Mesenchymal stem cell (in vitro differentiated cells and primary cell): ENCODE measurements around the gene SCAPER.
A peak's percentile ranks its signal among the peaks of the same experiment; 100 is the strongest.

ENCODE experiments used
- DNase-seq: peaks from one replicate; pipeline ENCODE4 v3.0.0-alpha.2; 2013
- H2AFZ ChIP-seq: one replicate; pipeline ENCODE4 v1.6.1; 2013; ENCODE audit warnings: low read depth, mild to moderate bottlenecking, control low read depth, inconsistent platforms, low read length, moderate library complexity
- H2AK5ac ChIP-seq: 2 replicates; pipeline ENCODE4 v1.6.1; 2013; ENCODE audit warnings: low read length, moderate library complexity, mild to moderate bottlenecking, inconsistent platforms; ENCODE audit not compliant: severe bottlenecking
- H2BK120ac ChIP-seq: one replicate; pipeline ENCODE4 v1.6.1; 2013; ENCODE audit warnings: low read depth, mild to moderate bottlenecking, inconsistent platforms, low read length, moderate library complexity
- H2BK12ac ChIP-seq, 2 experiments: one replicate each; pipeline ENCODE4 v1.6.1; 2013; ENCODE audit warnings: inconsistent platforms in 2 of 2, low read length in 2 of 2, mild to moderate bottlenecking in 2 of 2, moderate library complexity in 2 of 2, control low read depth in 1 of 2
- H2BK15ac ChIP-seq: one replicate; pipeline ENCODE4 v1.6.1; 2013; ENCODE audit warnings: mild to moderate bottlenecking, low read depth, inconsistent platforms; ENCODE audit not compliant: poor library complexity, severe bottlenecking
- H2BK5ac ChIP-seq: 2 replicates; pipeline ENCODE4 v1.6.1; 2013; ENCODE audit warnings: low read depth, mild to moderate bottlenecking, low read length, control low read depth, inconsistent platforms; ENCODE audit not compliant: poor library complexity, severe bottlenecking
- H3K14ac ChIP-seq, 2 experiments: one replicate each; pipeline ENCODE4 v1.6.1; 2013; ENCODE audit warnings: inconsistent platforms in 2 of 2, low read length in 2 of 2, control low read depth in 1 of 2, mild to moderate bottlenecking in 1 of 2, moderate library complexity in 1 of 2
- H3K18ac ChIP-seq, 2 experiments: one replicate each; pipeline ENCODE4 v1.6.1; 2013; ENCODE audit warnings: inconsistent platforms in 2 of 2, low read length in 2 of 2, control low read depth in 1 of 2, low read depth in 1 of 2, mild to moderate bottlenecking in 1 of 2
- H3K23ac ChIP-seq, 2 experiments: one replicate each; pipeline ENCODE4 v1.6.1; 2013; ENCODE audit warnings: inconsistent platforms in 2 of 2, low read length in 2 of 2, mild to moderate bottlenecking in 2 of 2, moderate library complexity in 2 of 2, control low read depth in 1 of 2
- H3K27ac ChIP-seq: 2 replicates; pipeline ENCODE4 v1.5.1; 2013; ENCODE audit warnings: mild to moderate bottlenecking, moderate library complexity, low read length, control low read depth, inconsistent platforms; ENCODE audit not compliant: poor library complexity, severe bottlenecking
- H3K27me3 ChIP-seq, 2 experiments: 2 replicates each; pipeline versions ENCODE4 v1.6.1 to v1.7.0; 2013; ENCODE audit warnings: low read length in 2 of 2, mild to moderate bottlenecking in 2 of 2, moderate library complexity in 2 of 2, control low read depth in 1 of 2, inconsistent platforms in 1 of 2; ENCODE audit not compliant: control insufficient read depth in 1 of 2, insufficient read depth in 1 of 2
- H3K36me3 ChIP-seq, 2 experiments: 2 replicates each; pipeline versions ENCODE4 v1.6.1 to v1.7.0; 2013; ENCODE audit warnings: low read length in 2 of 2, control low read depth in 1 of 2, inconsistent platforms in 1 of 2, low read depth in 1 of 2, mild to moderate bottlenecking in 1 of 2; ENCODE audit not compliant: insufficient read depth in 2 of 2, control insufficient read depth in 1 of 2
- H3K4ac ChIP-seq, 2 experiments: one replicate each; pipeline ENCODE4 v1.6.1; 2013; ENCODE audit warnings: inconsistent platforms in 2 of 2, low read length in 2 of 2, mild to moderate bottlenecking in 2 of 2, moderate library complexity in 2 of 2, control low read depth in 1 of 2, low read depth in 1 of 2
- H3K4me1 ChIP-seq: 2 replicates; pipeline ENCODE4 v1.6.1; 2013; ENCODE audit warnings: low read depth, low read length, control low read depth; ENCODE audit not compliant: control insufficient read depth, insufficient read depth
- H3K4me2 ChIP-seq: 2 replicates; pipeline ENCODE4 v1.6.1; 2013; ENCODE audit warnings: low read length, mild to moderate bottlenecking, inconsistent platforms; ENCODE audit not compliant: poor library complexity, severe bottlenecking
- H3K4me3 ChIP-seq, 2 experiments: 2 replicates each; pipeline versions ENCODE4 v1.5.1 to v1.7.0; 2013; ENCODE audit warnings: low read length in 2 of 2, mild to moderate bottlenecking in 2 of 2, control low read depth in 1 of 2, low read depth in 1 of 2; ENCODE audit not compliant: insufficient read depth in 1 of 2
- H3K79me1 ChIP-seq: replicated peaks from 2 replicates; pipeline ENCODE4 v1.6.1; 2013; ENCODE audit warnings: mild to moderate bottlenecking, control low read depth, low read length, inconsistent platforms; ENCODE audit not compliant: poor library complexity, severe bottlenecking
- H3K9ac ChIP-seq: 2 replicates; pipeline ENCODE4 v1.7.0; 2013; ENCODE audit warnings: mild to moderate bottlenecking, low read length, moderate library complexity
- H3K9me3 ChIP-seq: 2 replicates; pipeline ENCODE4 v1.7.0; 2013; ENCODE audit warnings: mild to moderate bottlenecking, low read length; ENCODE audit not compliant: control insufficient read depth
- H4K8ac ChIP-seq: one replicate; pipeline ENCODE4 v1.6.1; 2013; ENCODE audit warnings: inconsistent platforms, mild to moderate bottlenecking, low read length, moderate library complexity
- H4K91ac ChIP-seq: one replicate; pipeline ENCODE4 v1.6.1; 2013; ENCODE audit warnings: mild to moderate bottlenecking, low read length, inconsistent platforms
- WGBS: methylation state at CpG from one replicate; pipeline ENCODE4 v1.1.7; 2013; ENCODE audit warnings: mixed read lengths; 5-methylcytosine and 5-hydroxymethylcytosine counted together

The SCAPER gene

DNA sequence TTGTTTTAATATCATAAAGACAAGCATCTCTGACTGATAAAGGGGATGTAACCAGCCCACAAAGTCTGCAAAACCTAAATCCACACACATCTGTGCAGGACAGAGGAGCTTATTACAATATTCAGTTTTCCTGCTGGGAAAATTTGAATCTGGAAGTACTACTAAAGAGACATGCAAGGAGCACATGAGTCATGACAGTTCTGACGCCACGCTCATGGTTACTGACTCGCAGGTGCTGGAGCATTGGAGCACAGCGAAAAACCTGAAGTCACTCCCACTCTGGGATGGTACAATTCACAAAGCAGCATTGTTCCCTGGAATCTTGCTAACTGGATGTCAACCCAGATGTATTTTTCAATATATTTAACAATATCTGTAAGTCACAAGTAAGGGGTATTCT lies 576.2 kb downstream of the SCAPER start:
- Histone ChIP-seq H2BK15ac (no peak overlapping the region), H3K23ac (no peak overlapping the region), H2AK5ac (no peak overlapping the region), H3K9me3 (no peaks in the 10 kb centered on the region), H3K27me3 (peaks cover 0 to 77% of the 10 kb centered on the region in 2 experiments), H3K4me2 (no peak overlapping the region), H3K4me1 (peaks cover 2% of the 10 kb centered on the region), H3K36me3 (no peaks in the 10 kb centered on the region), H2BK12ac (no peak overlapping the region), H4K91ac (no peak overlapping the region), H3K14ac (no peak overlapping the region), H3K18ac (no peak overlapping the region), H2AFZ (no peak overlapping the region), H2BK5ac (no peak overlapping the region), H3K27ac (no peak overlapping the region), H3K9ac (no peak overlapping the region), H3K4me3 (no peak overlapping the region), H3K79me1 (no peaks in the 10 kb centered on the region), H3K4ac (no peak overlapping the region), H4K8ac (no peak overlapping the region), H2BK120ac (no peak overlapping the region)
- 43% methylated on average over 4 of the region's 4 CpGs for WGBS
- no peak for DNase-seq

DNA sequence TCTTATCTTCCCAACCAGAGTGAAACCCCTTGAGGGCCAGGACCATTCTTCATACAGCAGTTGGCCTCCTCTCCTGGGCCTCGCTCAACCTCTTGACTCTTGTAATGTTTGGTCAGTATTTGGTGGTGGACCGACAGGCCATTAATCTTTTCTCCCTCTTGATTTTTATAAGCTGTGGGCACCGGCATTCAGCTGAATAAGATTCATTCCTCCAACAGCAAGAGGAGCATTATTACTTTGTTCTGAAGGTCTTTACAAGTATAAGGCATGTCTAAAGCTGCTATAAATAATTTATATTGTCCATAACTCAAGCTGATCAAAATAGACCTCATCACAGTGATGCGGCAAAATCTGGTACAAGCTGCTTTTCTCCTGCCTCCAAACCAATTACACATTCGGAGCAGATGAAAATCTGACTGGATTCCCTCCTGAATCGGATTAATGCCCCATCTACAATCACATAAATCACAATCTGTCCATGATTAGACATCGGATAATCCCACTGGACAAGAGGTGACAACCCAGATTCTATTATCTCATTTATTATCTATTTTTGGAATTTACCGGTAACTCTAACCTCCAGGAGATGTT lies 576.9 kb downstream of the SCAPER start:
- Histone ChIP-seq H2BK15ac (no peak overlapping the region), H4K91ac (no peak overlapping the region), H3K9me3 (no peaks in the 10 kb centered on the region), H2BK5ac (no peak overlapping the region), H3K18ac (no peak overlapping the region), H4K8ac (no peak overlapping the region), H3K4me1 (peaks cover 1% of the 10 kb centered on the region), H3K9ac (no peak overlapping the region), H2BK120ac (no peak overlapping the region), H3K4me2 (no peak overlapping the region), H2BK12ac (peak overlapping the region in 1 of 2 experiments; percentile 33), H2AK5ac (no peak overlapping the region), H3K4me3 (no peak overlapping the region), H3K23ac (no peak overlapping the region), H3K36me3 (no peaks in the 10 kb centered on the region), H3K27me3 (peaks cover 0 to 76% of the 10 kb centered on the region in 2 experiments), H3K27ac (no peak overlapping the region), H3K4ac (no peak overlapping the region), H3K79me1 (no peaks in the 10 kb centered on the region), H3K14ac (no peak overlapping the region), H2AFZ (no peak overlapping the region)
- DNase-seq: no peak
- 91% methylated on average over 4 of the region's 8 CpGs for WGBS

- no peak for DNase-seq
- Histone ChIP-seq H4K91ac (no peak overlapping the region), H3K9ac (no peak overlapping the region), H2BK12ac (peak overlapping the region in 1 of 2 experiments; percentile 33), H3K9me3 (no peaks in the 10 kb centered on the region), H2BK120ac (no peak overlapping the region), H3K79me1 (no peaks in the 10 kb centered on the region), H3K36me3 (no peaks in the 10 kb centered on the region), H3K27ac (no peak overlapping the region), H3K4ac (no peak overlapping the region), H2BK15ac (no peak overlapping the region), H3K14ac (no peak overlapping the region), H3K23ac (no peak overlapping the region), H2AFZ (no peak overlapping the region), H3K4me3 (no peak overlapping the region), H3K27me3 (peaks cover 0 to 74% of the 10 kb centered on the region in 2 experiments), H3K18ac (no peak overlapping the region), H3K4me1 (peaks cover 1% of the 10 kb centered on the region), H4K8ac (no peak overlapping the region), H2AK5ac (no peak overlapping the region), H3K4me2 (no peak overlapping the region), H2BK5ac (no peak overlapping the region)
- 74% methylated on average over 8 of the region's 8 CpGs for WGBS
These were observed 577.7 kb downstream of the SCAPER start for GRCh38 chr15:76327191-76328105.

DNA sequence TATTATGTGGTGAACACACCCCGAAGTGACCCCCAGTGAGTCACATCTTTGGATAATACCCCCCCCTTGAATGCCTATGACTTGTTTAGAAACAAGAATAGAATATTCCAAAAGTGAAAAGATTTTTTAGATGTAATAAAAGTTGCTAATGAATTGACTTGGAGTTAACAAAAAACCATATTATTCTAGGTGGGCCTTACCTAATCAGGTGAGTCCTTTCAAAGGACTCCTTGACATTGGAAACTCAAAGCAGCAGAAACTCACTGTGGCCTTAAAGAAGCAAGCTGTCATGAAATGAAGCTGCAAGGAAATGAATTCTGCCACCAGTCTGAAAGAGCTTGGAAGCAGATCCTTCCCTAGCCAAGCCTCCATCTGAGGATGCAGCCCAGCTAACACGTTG lies 579.4 kb downstream of the SCAPER start:
- Histone ChIP-seq H3K23ac (no peak overlapping the region), H3K9ac (no peak overlapping the region), H3K14ac (no peak overlapping the region), H3K27me3 (peaks cover 0 to 75% of the 10 kb centered on the region in 2 experiments), H2BK120ac (no peak overlapping the region), H3K27ac (no peak overlapping the region), H3K4me1 (peaks cover 5% of the 10 kb centered on the region), H3K4ac (no peak overlapping the region), H3K4me3 (no peak overlapping the region), H2AFZ (no peak overlapping the region), H2BK5ac (no peak overlapping the region), H4K91ac (no peak overlapping the region), H3K18ac (no peak overlapping the region), H3K79me1 (no peaks in the 10 kb centered on the region), H3K36me3 (no peaks in the 10 kb centered on the region), H3K9me3 (no peaks in the 10 kb centered on the region), H2BK15ac (no peak overlapping the region), H2AK5ac (no peak overlapping the region), H2BK12ac (no peak overlapping the region), H3K4me2 (no peak overlapping the region), H4K8ac (no peak overlapping the region)
- no peak for DNase-seq
- 64% methylated on average over 1 of the region's 2 CpGs for WGBS
